Suprapubic skin (tissue), 4 donors: ENCODE data around the gene CPNE4. TPM values are rescaled to one million over a fixed set of nuclear protein-coding genes. Genes with fewer than 3 reads are reported as not detected.

Source experiments
- DNase-seq, 2 donors: peaks; one replicate each; pipeline ENCODE4 v3.0.0-alpha.2; 2019; ENCODE audit warnings: low spot score in 2 of 2
- H3K27ac ChIP-seq: fragments of 200-600 bp; sonication (generic); one replicate; pipeline ENCODE4 v1.5.1; 2019
- H3K27me3 ChIP-seq: fragments of 200-600 bp; sonication (generic); one replicate; pipeline ENCODE4 v1.5.1; 2019
- H3K36me3 ChIP-seq: fragments of 200-600 bp; sonication (generic); one replicate; pipeline ENCODE4 v1.5.1; 2019
- H3K4me1 ChIP-seq: fragments of 200-600 bp; sonication (generic); one replicate; pipeline ENCODE4 v1.5.1; 2019
- H3K4me3 ChIP-seq: fragments of 200-600 bp; sonication (generic); one replicate; pipeline ENCODE4 v1.5.1; 2019; ENCODE audit warnings: mild to moderate bottlenecking
- H3K9me3 ChIP-seq: fragments of 200-600 bp; sonication (generic); one replicate; pipeline ENCODE4 v1.5.1; 2019
- EP300 ChIP-seq: sonication (generic); formaldehyde crosslinking; IDR thresholded peaks from one replicate; pipeline ENCODE4 v1.6.1; 2017; ENCODE audit warnings: antibody characterized with exemption
- POLR2A ChIP-seq, 2 donors: fragments of 450-650 bp; IDR thresholded peaks; one replicate each; pipeline ENCODE4 v1.6.1; 2017; ENCODE audit warnings: antibody characterized with exemption in 2 of 2, mild to moderate bottlenecking in 2 of 2, moderate library complexity in 2 of 2
- POLR2AphosphoS5 ChIP-seq, 3 donors: sonication (generic); formaldehyde crosslinking; IDR thresholded peaks; one replicate each; pipeline ENCODE4 v1.6.1; 2017; ENCODE audit warnings: antibody characterized with exemption in 3 of 3
- whole genome bisulfite sequencing: methylation state at CpG from one replicate; pipeline ENCODE4 v1.1.5; 2018; 5-methylcytosine and 5-hydroxymethylcytosine counted together
- total RNA-seq, 4 donors: library from RNA; depleted of rRNA; stranded (reverse); fragments of >200 nt; gene quantifications; one replicate each; pipeline ENCODE4 v1.1.0, GENCODE V29; 2016
- TF ChIP-seq, protein P1 (sequence below), 2 donors: fragments of 200-600 bp in 1 of 2; fragments of 450-650 bp in 1 of 2; sonication (generic) in 1 of 2; IDR thresholded peaks; one replicate each; pipeline ENCODE4 v1.5.1; 2016 to 2019; ENCODE audit warnings: antibody characterized with exemption in 2 of 2, mild to moderate bottlenecking in 1 of 2, moderate library complexity in 1 of 2

The CPNE4 gene
- total RNA-seq, 4 donors from 2014 or later, result 0.32 to 1.1 TPM; not detected in 2

DNA sequence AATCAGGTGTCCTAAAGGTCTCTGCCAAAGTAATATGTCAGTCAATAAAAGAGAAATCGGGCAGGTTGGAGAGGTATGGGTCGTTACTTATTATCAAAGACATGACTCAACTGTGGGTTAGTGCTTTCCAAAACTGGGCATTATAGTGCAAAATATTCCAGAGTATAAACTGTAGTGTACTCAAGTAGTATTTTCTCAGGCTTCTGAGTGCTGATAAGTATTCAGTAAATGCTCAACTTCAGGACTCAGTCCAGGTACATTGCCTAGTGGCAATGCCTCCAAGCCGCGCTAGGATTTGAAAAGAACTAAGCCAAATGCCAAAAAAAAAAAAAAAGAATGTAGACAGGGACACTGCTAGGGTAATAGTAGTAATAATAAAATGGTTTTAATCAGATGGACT lies 233.2 kb downstream of the CPNE4 start:
- DNase-seq, result no peak
- no peaks in the 10 kb centered on the region for H3K9me3 ChIP-seq
- no peak overlapping the region for H3K27ac ChIP-seq
- no peaks in the 10 kb centered on the region for H3K36me3 ChIP-seq
- 91% methylated on average over 4 of the region's 4 CpGs for WGBS
- TF ChIP-seq POLR2AphosphoS5 (IDR thresholded peaks at IDR 0.05) (no peak), POLR2A (IDR thresholded peaks at IDR 0.05) (no peak), EP300 (no peak)
- TF ChIP-seq, protein P1, sequence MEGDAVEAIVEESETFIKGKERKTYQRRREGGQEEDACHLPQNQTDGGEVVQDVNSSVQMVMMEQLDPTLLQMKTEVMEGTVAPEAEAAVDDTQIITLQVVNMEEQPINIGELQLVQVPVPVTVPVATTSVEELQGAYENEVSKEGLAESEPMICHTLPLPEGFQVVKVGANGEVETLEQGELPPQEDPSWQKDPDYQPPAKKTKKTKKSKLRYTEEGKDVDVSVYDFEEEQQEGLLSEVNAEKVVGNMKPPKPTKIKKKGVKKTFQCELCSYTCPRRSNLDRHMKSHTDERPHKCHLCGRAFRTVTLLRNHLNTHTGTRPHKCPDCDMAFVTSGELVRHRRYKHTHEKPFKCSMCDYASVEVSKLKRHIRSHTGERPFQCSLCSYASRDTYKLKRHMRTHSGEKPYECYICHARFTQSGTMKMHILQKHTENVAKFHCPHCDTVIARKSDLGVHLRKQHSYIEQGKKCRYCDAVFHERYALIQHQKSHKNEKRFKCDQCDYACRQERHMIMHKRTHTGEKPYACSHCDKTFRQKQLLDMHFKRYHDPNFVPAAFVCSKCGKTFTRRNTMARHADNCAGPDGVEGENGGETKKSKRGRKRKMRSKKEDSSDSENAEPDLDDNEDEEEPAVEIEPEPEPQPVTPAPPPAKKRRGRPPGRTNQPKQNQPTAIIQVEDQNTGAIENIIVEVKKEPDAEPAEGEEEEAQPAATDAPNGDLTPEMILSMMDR (IDR thresholded peaks at IDR 0.05), result no peak
- no peaks in the 10 kb centered on the region for H3K27me3 ChIP-seq
- no peak overlapping the region for H3K4me3 ChIP-seq
- H3K4me1 ChIP-seq, result no peaks in the 10 kb centered on the region

DNA sequence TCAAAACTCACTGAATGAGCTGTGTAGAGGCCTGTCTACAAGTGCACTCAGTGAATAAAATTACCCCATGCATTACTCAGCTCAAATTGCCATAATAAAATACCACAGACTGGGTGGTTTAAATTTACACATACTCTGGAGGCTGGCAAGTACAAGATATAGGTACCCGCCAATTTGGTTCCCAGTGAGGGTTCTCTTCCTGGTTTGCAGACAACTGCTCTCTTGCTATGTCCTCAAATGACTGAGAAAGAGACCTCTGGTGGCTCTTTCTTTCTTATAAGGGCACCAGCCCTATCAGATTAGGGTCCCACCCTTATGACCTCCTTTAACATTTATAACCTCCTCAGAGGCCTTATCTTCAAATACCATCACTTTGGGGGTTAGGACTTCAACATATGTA lies 237.0 kb downstream of the CPNE4 start:
- WGBS, result 100% methylated on average over 1 of the region's 1 CpG
- TF ChIP-seq EP300, result no peak
- TF ChIP-seq, protein P1 (IDR thresholded peaks at IDR 0.05), result no peak
- no peak for TF ChIP-seq POLR2A (IDR thresholded peaks at IDR 0.05)
- TF ChIP-seq POLR2AphosphoS5 (IDR thresholded peaks at IDR 0.05), result no peak
- Histone ChIP-seq H3K4me1 (peaks cover 6% of the 10 kb centered on the region), H3K27ac (no peak overlapping the region), H3K36me3 (no peaks in the 10 kb centered on the region), H3K27me3 (no peaks in the 10 kb centered on the region), H3K4me3 (no peak overlapping the region), H3K9me3 (no peaks in the 10 kb centered on the region)
- DNase-seq, result no peak

DNA sequence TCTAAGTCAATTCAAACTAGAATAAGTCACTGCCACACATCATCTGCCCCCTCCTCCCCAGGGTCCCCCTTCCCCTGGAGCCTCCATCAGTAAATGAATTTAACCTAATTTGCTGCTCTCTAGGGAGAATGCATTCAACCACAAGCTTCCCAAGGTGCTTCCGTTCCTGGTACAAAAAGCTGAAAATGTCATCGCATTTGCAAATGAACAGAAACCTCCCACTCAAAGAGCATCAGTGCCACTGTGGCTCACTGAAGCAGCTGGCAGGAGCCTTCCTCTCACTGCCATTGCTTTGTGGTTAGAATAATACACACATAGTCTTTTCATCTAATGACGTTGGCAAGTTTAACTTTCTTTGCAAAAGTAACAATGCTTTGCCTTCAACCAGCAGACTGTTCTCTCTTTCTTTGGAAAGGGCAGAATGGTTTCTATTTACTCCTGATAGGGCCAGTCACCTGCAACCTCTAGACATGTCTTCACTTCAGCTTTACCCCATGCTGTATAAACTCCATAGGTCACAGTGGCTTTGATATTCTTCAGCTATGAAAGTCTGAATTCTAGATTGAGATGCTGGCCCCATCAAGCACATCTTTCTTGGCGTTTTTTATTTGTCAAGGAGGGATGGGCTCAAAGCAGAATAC lies 238.1 kb downstream of the CPNE4 start:
- H3K9me3 ChIP-seq, result no peaks in the 10 kb centered on the region
- no peak for DNase-seq
- no peak overlapping the region for H3K4me3 ChIP-seq
- H3K27me3 ChIP-seq, result no peaks in the 10 kb centered on the region
- no peaks in the 10 kb centered on the region for H3K36me3 ChIP-seq
- peaks cover 6% of the 10 kb centered on the region for H3K4me1 ChIP-seq
- TF ChIP-seq POLR2AphosphoS5 (IDR thresholded peaks at IDR 0.05), result no peak
- TF ChIP-seq POLR2A (IDR thresholded peaks at IDR 0.05), result no peak
- TF ChIP-seq, protein P1 (IDR thresholded peaks at IDR 0.05), result no peak
- TF ChIP-seq EP300, result no peak
- WGBS, result 61% methylated on average over 4 of the region's 4 CpGs
- no peak overlapping the region for H3K27ac ChIP-seq

DNA sequence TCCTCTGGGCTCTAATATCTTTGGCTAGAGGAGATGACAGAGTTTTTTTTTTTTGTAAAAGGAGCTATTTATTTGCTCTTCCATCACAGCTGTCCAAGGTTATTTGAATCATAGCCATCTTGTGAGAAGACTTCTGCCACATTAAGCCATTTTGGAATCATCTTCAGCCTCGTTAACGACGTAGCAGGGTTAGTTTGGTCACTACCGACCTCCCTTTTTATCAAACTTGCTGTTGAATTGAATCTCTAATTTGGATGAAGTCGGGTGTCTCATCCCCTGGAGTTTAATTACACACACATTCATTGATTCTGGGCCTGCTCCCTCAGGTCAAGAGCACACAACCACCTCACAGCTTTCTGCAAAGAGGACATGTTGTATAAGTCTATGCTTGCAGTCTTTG lies 238.7 kb downstream of the CPNE4 start:
- Histone ChIP-seq H3K27me3 (no peaks in the 10 kb centered on the region), H3K4me1 (peaks cover 6% of the 10 kb centered on the region), H3K4me3 (no peak overlapping the region), H3K9me3 (no peaks in the 10 kb centered on the region), H3K36me3 (no peaks in the 10 kb centered on the region), H3K27ac (no peak overlapping the region)
- TF ChIP-seq POLR2AphosphoS5 (IDR thresholded peaks at IDR 0.05) (no peak), POLR2A (IDR thresholded peaks at IDR 0.05) (no peak), EP300 (no peak)
- TF ChIP-seq, protein P1 (IDR thresholded peaks at IDR 0.05), result no peak
- WGBS, result 91% methylated on average over 5 of the region's 5 CpGs
- DNase-seq, result no peak

DNA sequence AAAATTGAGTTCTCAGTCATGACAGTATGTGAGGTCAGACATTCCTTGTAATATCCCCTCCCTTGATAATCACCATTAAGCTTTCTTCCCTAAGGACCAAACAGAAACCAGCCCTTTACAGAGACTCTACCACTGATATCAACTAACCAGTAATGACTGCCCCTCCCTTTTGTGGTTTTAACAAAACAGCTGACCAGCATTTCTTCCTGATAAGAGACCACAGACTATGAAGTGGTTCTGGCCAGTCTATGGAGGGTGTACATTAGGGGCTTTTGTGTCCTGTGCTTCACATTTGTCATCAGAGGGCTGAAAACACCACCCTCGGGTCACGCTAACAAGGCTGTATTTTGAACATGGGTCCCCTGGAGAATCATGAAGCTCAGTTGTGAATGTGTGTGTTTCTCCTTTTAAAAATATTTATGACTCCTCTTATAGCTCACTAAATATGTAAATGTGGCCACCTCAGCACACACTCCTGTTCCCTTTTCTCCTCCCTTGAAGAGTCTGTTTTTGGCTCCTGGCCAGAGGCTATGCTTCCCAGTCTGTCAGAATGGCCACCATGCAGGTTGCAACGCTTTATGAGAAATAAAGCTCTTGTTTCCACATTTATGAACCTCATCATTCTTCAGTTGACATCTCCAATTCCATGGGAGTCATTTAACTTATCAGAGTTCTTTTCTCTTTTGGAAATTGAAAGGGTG lies 239.3 kb downstream of the CPNE4 start:
- Histone ChIP-seq H3K9me3 (no peaks in the 10 kb centered on the region), H3K27ac (no peak overlapping the region), H3K4me1 (peaks cover 6% of the 10 kb centered on the region), H3K36me3 (no peaks in the 10 kb centered on the region), H3K4me3 (no peak overlapping the region), H3K27me3 (no peaks in the 10 kb centered on the region)
- WGBS, result 90% methylated on average over 3 of the region's 3 CpGs
- no peak for DNase-seq
- TF ChIP-seq POLR2A (IDR thresholded peaks at IDR 0.05), result no peak
